PC-9 (cell line): ENCODE data around the gene ARHGAP22. TPM values are rescaled to one million over a fixed set of nuclear protein-coding genes. Genes with fewer than 3 reads are reported as not detected.

Source experiments
- BruUV-seq: library from RNA; stranded (reverse); fragments of 400-500 nt; replicated peaks from 2 replicates; lab custom pipeline; 2021; lab: Mats Ljungman, UMichigan
- CTCF ChIA-PET: fragments of 300-600 bp; sonication (Branson Sonifier 250); formaldehyde crosslinking; loops from one replicate; lab custom pipeline; 2022; ENCODE audit warnings: antibody characterized with exemption; lab: Charles Lee
- POLR2A ChIA-PET: fragments of 300-600 bp; sonication (Branson Sonifier 250); formaldehyde crosslinking; loops from one replicate; lab custom pipeline; 2022; ENCODE audit warnings: antibody characterized with exemption; ENCODE audit not compliant: unreplicated experiment; lab: Charles Lee
- DNase-seq, 2 experiments: peaks; one replicate each; pipeline versions ENCODE4 v3.0.0 to v3.0.0-alpha.2; 2015 to 2022; ENCODE audit warnings: mixed read lengths in 1 of 2
- H2AFZ ChIP-seq: fragments of 200-600 bp; sonication (generic); 2 replicates; pipeline ENCODE4 v1.8.1; 2017; ENCODE audit warnings: antibody characterized with exemption
- H3F3A ChIP-seq: fragments of 200-600 bp; sonication (generic); 2 replicates; pipeline ENCODE4 v1.8.1; 2017; ENCODE audit warnings: antibody characterized with exemption, mild to moderate bottlenecking, low read depth; ENCODE audit not compliant: insufficient read depth
- H3K27ac ChIP-seq: fragments of 200-600 bp; sonication (generic); 2 replicates; pipeline ENCODE4 v1.6.1; 2016; ENCODE audit warnings: mixed run types
- H3K27me3 ChIP-seq: fragments of 200-600 bp; sonication (generic); 2 replicates; pipeline ENCODE4 v1.6.1; 2016; ENCODE audit warnings: low read depth, mixed run types; ENCODE audit not compliant: insufficient read depth
- H3K36me3 ChIP-seq: fragments of 200-600 bp; sonication (generic); 2 replicates; pipeline ENCODE4 v1.6.1; 2016; ENCODE audit warnings: low read depth, mixed run types
- H3K4me1 ChIP-seq: fragments of 200-600 bp; sonication (generic); replicated peaks from 2 replicates; pipeline ENCODE4 v1.6.1; 2016; ENCODE audit warnings: mixed run types; ENCODE audit not compliant: insufficient read depth
- H3K4me2 ChIP-seq: fragments of 200-600 bp; sonication (generic); 2 replicates; pipeline ENCODE4 v1.6.1; 2017; ENCODE audit warnings: mixed run types
- H3K4me3 ChIP-seq: fragments of 200-600 bp; sonication (generic); 2 replicates; pipeline ENCODE4 v1.6.1; 2016; ENCODE audit warnings: mixed run types
- H3K79me2 ChIP-seq: fragments of 200-600 bp; sonication (generic); 2 replicates; pipeline ENCODE4 v1.6.1; 2017; ENCODE audit warnings: low read depth, mixed run types
- H3K9me2 ChIP-seq: fragments of 200-600 bp; sonication (generic); 2 replicates; pipeline ENCODE4 v1.8.1; 2017; ENCODE audit warnings: mild to moderate bottlenecking; ENCODE audit not compliant: insufficient read depth
- H3K9me3 ChIP-seq: fragments of 200-600 bp; sonication (generic); 2 replicates; pipeline ENCODE4 v1.8.1; 2016; ENCODE audit warnings: low read depth; ENCODE audit not compliant: insufficient read depth
- H4K20me1 ChIP-seq: fragments of 200-600 bp; sonication (generic); 2 replicates; pipeline ENCODE4 v1.8.1; 2017; ENCODE audit not compliant: insufficient read depth
- EZH2 ChIP-seq: fragments of 200-600 bp; sonication (generic); IDR thresholded peaks from 2 replicates; pipeline ENCODE4 v1.8.0; 2017; ENCODE audit warnings: antibody characterized with exemption, low read depth
- intact Hi-C: fragments of 100-400 bp; cut with micrococcal nuclease; formaldehyde crosslinking; loops from one replicate; pipeline ENCODE4 v1.10.0; 2022; ENCODE audit not compliant: unreplicated experiment
- total RNA-seq: library from RNA; stranded (reverse); gene quantifications from 2 replicates; pipeline ENCODE4 v1.2.3, GENCODE V29; 2021
- TF ChIP-seq, protein P1 (sequence below): fragments of 200-600 bp; sonication (generic); conservative IDR thresholded peaks from 2 replicates; pipeline ENCODE4 v1.6.1; 2017; ENCODE audit warnings: mixed run types, antibody characterized with exemption, mild to moderate bottlenecking, moderate library complexity

ARHGAP22 gene
- total RNA-seq, 1 experiment from 2014 or later: 4.0 TPM

DNA sequence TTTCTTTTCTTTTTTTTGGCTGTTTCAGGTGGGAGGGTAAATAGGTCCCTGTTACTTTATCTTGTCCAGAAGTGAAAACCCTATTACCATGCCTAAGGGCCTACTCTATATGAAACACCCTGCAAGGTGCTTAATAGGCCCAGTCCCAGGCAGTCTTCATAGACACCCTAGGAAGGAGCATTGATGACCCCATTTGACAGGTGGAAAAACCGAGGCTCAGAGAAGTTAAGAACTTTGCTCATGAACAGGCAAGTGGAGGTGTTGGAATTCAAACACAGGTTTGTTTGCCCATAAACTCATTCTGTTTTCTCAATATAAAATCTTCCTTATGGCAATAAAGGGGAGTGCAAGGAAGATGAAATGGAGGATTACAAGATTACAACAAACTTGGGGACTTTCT, 115.8 kb downstream of the ARHGAP22 start:
- CTCF ChIA-PET: interaction anchor here (0.5 kb wide), 1 partner anchor 1945 kb away, joined by 3 read pairs; no protein-coding TSS in a partner anchor

DNA sequence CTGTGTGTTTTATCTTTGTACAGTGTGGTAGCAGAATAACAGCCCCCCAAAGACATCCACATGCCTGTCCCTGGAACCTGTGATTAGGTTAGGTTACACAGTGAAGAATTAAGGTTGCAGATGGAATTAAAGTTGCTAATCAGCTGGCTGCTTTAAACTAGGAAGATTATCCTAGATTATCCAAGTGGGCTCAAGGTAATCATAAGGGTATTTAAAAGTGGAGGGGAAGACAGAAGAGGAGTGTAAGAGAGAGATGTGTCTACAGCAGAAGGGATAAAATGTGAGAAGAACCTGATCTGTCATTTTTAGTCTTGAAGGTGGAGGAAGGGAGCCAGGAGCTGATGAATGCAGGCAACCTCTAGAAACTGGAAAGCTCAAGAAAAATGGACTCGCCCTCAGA, 117.6 kb downstream of the ARHGAP22 start:
- no peak overlapping the region for H3K27ac ChIP-seq
- POLR2A ChIA-PET: interaction anchor here (0.7 kb wide), 1 partner anchor 1078 kb away, joined by 3 read pairs; no protein-coding TSS in a partner anchor
- BruUV-seq: no TSS peak
- H4K20me1 ChIP-seq: no peaks in the 10 kb centered on the region
- no peaks in the 10 kb centered on the region for H3F3A ChIP-seq
- H3K9me2 ChIP-seq: no peaks in the 10 kb centered on the region
- no peaks in the 10 kb centered on the region for H3K4me1 ChIP-seq
- no peaks in the 10 kb centered on the region for H3K36me3 ChIP-seq
- no peak overlapping the region for H3K4me2 ChIP-seq
- H3K4me3 ChIP-seq: no peak overlapping the region
- TF ChIP-seq, protein P1, sequence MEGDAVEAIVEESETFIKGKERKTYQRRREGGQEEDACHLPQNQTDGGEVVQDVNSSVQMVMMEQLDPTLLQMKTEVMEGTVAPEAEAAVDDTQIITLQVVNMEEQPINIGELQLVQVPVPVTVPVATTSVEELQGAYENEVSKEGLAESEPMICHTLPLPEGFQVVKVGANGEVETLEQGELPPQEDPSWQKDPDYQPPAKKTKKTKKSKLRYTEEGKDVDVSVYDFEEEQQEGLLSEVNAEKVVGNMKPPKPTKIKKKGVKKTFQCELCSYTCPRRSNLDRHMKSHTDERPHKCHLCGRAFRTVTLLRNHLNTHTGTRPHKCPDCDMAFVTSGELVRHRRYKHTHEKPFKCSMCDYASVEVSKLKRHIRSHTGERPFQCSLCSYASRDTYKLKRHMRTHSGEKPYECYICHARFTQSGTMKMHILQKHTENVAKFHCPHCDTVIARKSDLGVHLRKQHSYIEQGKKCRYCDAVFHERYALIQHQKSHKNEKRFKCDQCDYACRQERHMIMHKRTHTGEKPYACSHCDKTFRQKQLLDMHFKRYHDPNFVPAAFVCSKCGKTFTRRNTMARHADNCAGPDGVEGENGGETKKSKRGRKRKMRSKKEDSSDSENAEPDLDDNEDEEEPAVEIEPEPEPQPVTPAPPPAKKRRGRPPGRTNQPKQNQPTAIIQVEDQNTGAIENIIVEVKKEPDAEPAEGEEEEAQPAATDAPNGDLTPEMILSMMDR: no peak
- TF ChIP-seq EZH2: no peak
- no peak for DNase-seq
- H3K79me2 ChIP-seq: no peaks in the 10 kb centered on the region
- CTCF ChIA-PET: no interaction called here
- H3K27me3 ChIP-seq: no peaks in the 10 kb centered on the region
- intact Hi-C loops: no loop called here
- no peaks in the 10 kb centered on the region for H3K9me3 ChIP-seq
- H2AFZ ChIP-seq: no peak overlapping the region

More for the DNA sequence above, 115.8 kb downstream of the ARHGAP22 start:
- intact Hi-C loops: no loop called here
- no peak for DNase-seq
- H3K79me2 ChIP-seq: no peaks in the 10 kb centered on the region
- H3K9me2 ChIP-seq: no peaks in the 10 kb centered on the region
- H3K27me3 ChIP-seq: no peaks in the 10 kb centered on the region
- H4K20me1 ChIP-seq: no peaks in the 10 kb centered on the region
- no peak overlapping the region for H3K27ac ChIP-seq
- POLR2A ChIA-PET: no interaction called here
- no TSS peak for BruUV-seq
- TF ChIP-seq, protein P1: no peak
- no peak for TF ChIP-seq EZH2
- H3K36me3 ChIP-seq: no peaks in the 10 kb centered on the region
- no peak overlapping the region for H2AFZ ChIP-seq
- no peaks in the 10 kb centered on the region for H3K9me3 ChIP-seq
- no peak overlapping the region for H3K4me2 ChIP-seq
- peaks cover 5% of the 10 kb centered on the region; the same call in 1 of the 2 replicates for H3K4me1 ChIP-seq
- no peaks in the 10 kb centered on the region for H3F3A ChIP-seq
- H3K4me3 ChIP-seq: no peak overlapping the region

DNA sequence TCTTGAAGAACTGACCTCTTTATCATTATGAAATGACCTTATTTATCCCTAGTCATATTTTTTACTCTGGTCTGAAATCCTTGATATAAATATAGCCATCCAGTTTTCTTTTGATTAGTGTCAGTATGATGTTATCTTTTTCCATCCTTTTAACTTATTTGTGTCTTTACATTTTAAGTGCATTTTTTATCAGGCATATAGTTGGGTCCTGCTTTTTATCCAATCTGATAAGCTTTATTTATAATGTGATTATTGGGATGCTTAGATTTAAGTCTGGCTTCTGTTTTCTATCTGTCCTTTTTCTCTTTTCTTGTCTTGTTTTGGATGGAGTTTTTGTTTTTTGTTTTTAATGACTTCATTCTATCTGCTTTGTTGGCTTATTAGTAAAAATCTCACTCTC, 119.2 kb downstream of the ARHGAP22 start:
- no TSS peak for BruUV-seq
- Histone ChIP-seq H3K79me2 (no peaks in the 10 kb centered on the region), H3K9me3 (no peaks in the 10 kb centered on the region), H3K4me1 (no peaks in the 10 kb centered on the region), H3K27ac (no peak overlapping the region), H3K36me3 (no peaks in the 10 kb centered on the region), H4K20me1 (no peaks in the 10 kb centered on the region), H3K4me3 (no peak overlapping the region), H3F3A (no peaks in the 10 kb centered on the region), H3K4me2 (no peak overlapping the region), H3K9me2 (no peaks in the 10 kb centered on the region), H3K27me3 (no peaks in the 10 kb centered on the region), H2AFZ (no peak overlapping the region)
- intact Hi-C loops: no loop called here
- ChIA-PET CTCF (no interaction called here), POLR2A (no interaction called here)
- no peak for DNase-seq
- TF ChIP-seq EZH2: no peak
- TF ChIP-seq, protein P1: no peak
